GM19463 (cell line): ENCODE results near the gene RAD51B.
"Not testable (repeated sequence)": the region's sequence is repeated elsewhere in the genome, so short reads cannot be mapped to it uniquely, and the experiment has no call there.

ENCODE experiments used
- ATAC-seq: cut with Tn5 transposase; IDR thresholded peaks from one replicate; pipeline ENCODE4 v1.9.1; 2021; ENCODE audit warnings: mild to moderate bottlenecking, moderate library complexity; ENCODE audit not compliant: unreplicated experiment

The RAD51B gene

DNA sequence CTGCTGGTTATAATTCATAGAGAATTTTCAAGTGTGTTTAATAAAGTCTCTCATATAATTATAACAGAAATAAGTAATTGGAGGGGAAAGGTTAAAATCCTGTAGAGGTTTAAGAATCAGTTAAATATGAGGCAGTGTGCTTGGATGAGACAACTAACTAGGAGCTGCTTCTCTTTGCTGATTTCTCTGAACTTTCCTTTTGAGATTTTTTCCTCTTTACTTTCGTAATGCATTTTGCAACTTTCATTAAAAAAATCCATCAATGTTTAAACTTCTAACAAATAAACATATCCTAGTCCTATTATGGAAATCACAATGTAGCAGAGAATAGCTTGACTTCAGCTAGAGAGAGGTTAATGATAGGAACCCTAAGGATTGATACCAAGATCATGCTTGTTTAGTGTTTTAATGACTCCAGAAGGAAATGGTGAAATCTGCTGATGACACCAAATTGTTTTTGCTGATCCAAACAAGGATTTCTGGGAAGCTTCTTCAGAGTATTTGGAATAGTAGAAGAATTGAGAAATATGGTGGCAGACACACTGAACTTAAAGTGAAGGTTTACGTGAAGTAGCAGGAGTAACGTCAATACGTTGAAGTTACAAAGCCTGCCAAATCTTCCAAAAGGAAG, 122.6 kb downstream of the RAD51B start:
- ATAC-seq: no peak

DNA sequence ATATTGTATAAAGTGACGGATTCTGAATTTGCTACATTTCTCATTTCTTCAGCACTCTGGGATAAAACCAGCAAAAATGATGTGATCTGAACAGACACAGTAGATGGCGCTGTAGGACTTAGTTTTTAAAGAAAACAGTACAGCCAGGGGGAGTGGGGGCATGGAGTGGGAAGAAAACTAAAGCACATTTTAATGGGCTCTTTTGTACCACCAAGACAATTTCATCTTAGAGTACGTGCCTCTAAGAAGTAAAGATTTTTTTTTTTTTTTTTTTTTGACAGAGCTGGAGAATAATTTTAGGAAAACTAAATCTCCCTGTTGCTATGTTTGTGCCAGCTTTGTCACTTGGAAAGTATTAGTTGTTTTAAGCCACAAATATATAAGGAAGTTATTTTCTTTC, 124.4 kb downstream of the RAD51B start:
- ATAC-seq: no peak

DNA sequence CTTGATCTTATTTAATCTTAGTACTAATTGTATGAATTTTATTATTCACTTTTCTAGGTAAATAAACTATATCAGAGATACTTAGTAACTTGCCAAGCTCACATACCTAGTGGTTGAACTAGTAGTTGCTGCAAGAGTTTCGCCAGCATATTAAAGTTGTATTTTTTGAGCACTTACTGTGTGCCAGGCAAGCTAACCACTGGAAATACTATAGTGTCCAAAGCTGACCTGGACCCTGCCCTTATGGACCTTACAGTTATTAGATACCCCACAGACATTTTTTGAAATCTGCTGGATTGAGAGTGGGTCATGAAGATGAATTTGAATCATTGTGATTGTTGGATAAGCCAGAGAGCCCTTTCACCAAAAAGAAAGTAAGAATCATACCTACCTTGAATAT, 125.0 kb downstream of the RAD51B start:
- ATAC-seq: no peak

DNA sequence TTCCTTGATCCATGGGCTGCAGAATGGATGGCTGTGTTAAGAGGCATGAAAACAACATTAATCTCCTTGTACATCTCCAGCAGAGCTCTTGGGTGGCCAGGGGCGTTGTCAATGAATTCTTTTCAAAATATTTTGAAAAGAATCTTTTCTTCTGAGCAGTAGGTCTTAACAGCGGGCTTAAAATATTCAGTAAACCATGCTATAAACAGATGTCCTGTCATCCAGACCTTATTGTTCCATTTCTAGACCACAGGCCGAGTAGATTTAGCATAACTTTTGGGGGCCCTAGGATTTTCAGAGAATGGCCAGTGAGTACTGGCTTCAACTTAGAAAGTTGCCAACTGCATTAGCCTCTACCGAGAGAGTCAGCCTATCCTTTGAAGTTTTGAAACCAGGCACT, 130.2 kb downstream of the RAD51B start:
- ATAC-seq: no peak

DNA sequence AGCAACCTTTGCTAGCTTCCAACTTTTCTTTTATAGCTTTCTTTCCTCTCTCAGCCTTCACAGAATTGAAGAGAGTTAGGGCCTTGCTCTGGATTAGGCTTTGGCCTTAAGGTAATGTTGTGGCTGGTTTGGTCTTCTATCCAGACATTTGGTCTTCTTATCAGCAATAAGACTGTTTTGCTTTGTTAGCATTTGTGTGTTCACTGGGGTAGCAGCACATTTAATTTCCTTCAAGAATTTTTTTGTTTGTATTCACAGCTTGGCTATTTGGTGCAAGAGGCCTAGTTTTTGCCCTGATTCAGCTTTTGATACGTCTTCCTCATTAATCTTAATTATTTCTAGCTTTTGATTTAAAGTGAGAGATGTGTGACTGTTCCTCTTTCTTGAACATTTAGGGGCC, 130.8 kb downstream of the RAD51B start:
- no peak for ATAC-seq

DNA sequence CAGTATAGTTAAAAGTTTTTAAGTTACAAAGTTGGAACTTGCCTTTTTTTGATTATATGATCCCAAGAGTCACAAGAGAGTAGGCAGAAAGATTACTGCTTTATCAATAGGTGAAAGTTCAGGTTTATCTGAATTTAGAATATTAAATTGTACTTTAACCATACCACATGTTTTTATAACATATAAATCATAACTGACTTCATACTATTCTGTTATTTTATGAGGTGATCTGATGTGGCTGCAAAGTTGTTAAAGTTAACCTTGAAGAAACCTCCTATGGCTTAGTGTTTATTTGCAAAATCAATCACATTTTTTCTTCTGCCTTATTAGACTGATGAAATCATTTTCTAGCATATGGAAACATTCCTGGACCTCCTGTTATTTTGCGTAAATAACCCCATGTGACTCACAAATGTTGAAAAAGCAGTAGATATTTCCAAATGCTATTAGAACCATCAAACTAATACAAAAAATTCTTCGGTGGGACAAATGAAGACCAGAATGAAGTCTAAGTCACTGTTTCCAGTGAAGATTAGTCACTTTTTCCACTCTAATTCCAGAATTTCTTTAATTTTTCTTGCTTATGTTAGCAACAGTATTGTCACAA, 132.1 kb downstream of the RAD51B start:
- no peak for ATAC-seq

DNA sequence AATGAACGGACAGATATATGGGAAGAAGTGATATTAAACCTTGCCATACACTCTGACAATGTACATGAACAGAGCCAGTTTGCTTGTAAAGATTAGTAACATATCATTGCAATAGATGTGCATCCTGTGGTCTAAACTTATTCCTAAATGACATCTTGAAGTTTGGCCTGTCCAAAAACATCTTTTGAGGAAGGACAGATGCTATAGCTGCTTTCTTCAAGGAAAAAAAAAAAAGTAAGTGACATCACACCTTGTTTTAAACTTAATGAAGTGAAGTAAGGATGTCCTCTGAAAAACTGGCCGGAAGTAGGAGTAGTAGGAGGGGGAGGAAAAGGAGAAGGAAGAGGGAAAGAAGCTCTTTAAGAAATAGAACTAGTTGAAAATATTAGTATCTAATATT, 132.8 kb downstream of the RAD51B start:
- no peak for ATAC-seq

DNA sequence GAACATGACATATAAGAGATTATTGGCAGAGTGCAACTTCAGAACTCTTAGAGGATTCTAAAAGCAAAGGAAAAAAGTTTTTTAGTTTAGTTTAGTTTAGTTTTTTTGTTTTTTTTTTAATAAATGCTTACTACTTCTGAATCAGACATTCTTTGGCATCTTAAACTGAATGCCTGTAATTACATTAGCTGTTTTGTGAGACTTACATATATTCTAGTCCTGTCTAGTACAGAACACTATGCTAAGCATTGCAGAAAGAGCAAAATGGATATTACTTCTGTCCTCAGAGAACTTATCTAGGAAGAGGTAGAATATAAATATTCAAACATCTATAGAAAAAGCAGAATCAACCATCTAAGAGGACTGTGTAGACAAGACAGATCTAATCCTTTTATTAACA, 133.2 kb downstream of the RAD51B start:
- ATAC-seq: no peak

DNA sequence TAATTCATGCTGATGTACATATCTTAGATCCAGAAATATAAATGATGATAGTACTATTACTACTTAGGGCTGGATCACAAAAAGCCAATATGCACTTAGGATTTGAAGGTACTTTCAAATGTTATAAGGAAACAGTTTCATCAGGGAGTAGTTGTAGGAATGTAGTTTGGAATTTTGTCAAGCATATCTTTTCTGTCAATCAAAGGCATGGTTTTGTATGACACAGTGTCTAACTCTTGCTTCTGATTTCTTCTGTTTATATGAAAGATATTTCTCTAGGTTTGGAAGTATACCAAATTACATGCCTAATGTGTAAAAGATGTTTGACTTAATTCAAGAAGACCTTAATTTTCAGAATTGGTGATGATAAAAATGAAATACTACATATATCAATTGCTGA, 135.7 kb downstream of the RAD51B start:
- ATAC-seq: no peak

DNA sequence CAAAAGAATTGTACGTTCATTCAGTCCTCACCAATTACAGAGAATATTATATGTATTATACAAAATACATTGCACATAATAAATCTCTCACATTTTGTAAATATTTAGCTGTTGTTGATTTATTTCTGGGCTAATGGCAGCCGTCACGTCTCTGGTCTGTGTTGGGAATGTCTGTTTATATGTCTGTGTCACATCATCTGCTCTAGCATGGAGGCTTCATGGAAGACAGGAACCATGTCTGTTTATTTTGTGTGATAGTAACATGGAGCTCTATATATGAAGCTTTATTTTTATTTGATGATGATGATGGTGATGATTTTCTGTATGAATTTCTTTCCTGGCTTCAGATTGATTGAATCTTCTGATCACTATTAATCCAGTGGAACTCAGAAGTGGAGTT, 138.4 kb downstream of the RAD51B start:
- no peak for ATAC-seq

DNA sequence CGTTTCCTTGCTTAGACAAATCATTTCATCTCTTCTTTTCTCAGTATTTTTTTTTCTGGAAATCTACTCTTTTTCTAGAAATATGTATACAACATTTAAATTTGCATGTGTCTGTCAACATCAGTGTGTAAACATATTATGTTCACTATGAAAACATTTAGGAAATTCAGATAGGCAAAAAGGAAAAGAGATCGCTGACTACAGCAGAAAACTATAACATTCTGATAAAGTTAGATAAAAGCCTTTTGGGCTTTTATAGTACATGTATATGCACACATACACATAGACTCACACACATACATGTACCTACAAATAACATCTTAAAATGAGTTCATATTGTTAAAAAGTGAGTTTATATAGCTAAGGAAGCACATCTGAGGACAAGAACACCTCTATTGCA, 142.1 kb downstream of the RAD51B start:
- ATAC-seq: no peak

DNA sequence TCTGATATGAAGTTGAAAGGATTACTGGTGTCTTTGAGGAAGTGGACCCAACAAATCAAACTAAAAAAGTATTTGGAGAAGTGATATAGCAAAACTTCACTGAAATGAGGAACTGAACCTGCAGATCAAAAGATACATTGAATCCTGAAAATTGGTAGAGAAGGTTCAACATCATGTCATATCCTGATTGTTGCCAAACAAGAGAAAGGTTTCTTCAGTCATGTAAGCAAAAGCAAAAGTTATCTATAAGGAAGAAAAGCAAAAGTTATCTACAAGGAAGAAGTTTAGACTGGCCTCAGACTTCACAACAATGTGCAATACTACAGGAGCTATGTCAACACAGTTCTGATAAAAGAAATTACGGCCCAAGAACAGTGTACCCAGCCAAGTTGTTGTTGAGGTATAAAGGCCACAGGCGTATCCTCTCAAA, 142.7 kb downstream of the RAD51B start:
- no peak for ATAC-seq

DNA sequence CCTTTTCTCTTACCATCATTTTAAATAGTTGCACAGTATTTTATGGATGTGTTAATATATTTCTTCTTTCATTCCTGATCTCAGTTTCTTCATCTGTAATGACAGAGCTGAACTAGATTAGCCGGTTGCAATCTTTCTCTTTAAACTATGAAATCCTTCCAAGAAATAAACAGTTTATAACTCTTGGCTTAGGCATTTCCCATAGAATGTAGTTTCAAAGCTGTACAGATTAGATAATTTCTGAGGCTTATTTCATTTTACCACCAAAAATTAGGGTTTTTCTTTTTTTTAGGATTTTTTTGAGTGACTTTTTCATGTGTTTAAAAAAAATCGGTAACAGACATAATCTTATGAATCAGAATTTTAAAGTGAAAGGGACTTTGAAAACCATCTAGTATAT, 144.0 kb downstream of the RAD51B start:
- no peak for ATAC-seq

DNA sequence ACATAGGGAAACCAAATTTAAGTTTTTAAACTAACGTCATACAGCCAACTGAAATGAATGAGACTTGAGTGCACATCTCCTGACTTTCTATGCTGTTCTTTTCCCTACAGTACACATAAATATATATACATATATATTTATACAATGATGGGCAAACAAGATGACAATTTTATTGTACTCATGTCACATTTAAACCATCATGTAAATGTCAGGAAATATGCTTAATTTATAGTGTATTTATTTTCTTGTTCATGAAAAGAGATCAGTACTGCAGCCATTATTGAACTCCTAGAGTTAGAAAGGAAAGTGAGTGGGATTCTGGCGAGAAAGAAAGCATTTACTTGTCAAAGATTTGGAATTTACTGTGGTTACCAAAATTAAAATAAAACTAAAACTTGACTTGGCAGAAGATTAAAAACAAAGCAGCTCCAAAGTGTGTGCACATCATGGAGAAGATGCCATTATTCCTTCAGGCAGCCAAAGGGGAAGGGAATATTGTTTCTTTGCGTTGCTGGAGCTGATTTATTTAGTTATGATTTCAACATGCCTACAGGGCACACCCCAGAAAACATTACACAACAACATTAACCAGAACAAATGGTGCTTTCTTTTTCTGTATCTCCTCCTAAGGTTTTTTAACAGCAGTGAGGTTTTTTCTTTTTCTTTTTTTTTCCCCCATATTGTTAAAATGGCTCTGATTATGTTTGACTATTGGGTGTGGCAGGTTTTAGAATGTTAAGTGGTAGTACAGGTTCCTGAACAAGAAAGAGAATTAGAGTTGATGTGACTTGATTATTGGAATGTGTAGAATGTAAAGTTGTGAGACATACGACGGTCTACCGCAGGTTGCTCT, 144.6 kb downstream of the RAD51B start:
- no peak for ATAC-seq

DNA sequence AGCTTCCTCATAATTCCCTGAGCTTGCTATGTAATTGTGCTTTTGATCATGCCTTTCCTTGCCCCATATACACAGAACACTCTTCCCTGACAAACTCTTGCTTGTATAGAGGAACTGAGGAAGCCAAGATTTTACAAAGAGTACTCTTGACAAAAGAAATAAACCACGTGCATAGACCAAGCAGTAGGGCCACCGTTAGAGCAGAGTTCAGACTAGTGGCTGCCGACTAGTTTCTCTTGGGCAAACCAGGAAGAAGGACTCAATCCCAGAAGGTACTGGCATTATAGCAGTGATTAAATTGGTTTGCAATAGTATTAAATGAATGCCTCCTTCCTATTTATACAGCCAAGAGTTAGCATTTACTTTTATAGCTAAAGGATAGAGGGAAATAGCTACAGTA, 146.1 kb downstream of the RAD51B start:
- no peak for ATAC-seq

DNA sequence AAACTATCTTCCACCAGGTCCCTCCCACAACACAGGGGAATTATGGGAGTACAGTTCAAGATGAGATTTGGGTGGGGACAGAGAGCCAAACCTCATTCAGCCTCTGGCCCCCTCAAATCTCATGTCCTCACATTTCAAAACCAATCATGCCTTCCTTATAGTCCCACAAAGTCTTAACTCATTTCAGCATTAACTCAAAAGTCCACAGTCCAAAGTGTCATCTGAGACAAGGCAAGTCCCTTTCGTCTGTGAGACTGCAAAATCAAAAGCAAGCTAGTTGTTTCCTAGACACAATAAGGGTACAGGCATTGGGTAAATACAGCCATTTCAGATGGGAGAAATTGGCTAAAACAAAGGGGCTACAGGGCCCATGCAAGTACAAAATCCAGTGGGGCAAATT, 147.6 kb downstream of the RAD51B start:
- ATAC-seq: no peak

DNA sequence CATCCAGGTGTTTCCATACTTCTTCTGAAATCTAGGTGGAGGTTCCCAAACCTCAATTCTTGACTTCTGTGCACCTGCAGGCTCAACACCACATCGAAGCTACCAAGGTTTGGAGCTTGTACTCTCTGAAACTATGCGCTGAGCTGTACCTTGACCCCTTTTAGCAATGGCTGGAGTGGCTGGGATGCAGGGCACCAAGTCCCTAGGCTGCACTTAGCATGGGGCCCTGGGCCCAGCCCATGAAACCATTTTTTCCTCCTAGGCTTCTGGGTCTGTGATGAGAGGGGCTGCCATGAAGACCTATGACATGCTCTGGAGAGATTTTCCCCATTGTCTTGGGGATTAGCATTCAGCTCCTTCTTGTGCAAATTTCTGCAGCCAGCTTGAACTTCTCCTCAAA, 148.4 kb downstream of the RAD51B start:
- not testable (repeated sequence) for ATAC-seq

DNA sequence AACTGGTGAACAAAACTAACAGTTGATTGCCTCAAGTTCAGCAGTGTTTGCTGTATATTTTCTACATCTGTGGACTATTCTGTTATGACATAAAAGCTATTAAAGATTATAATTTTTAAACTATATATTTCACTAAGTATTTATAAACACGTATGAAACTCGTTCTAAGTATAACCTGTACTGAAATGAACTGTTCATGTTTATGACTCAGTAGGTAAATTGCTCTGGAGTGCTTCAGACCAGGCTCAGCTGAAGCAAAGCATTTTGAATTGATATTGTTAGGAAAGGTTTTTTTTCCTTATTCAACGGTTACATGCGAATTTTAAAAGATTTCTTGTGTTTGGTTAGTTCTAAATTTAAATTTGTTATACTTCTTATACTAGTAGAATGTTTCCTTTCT, 151.3 kb downstream of the RAD51B start:
- no peak for ATAC-seq

DNA sequence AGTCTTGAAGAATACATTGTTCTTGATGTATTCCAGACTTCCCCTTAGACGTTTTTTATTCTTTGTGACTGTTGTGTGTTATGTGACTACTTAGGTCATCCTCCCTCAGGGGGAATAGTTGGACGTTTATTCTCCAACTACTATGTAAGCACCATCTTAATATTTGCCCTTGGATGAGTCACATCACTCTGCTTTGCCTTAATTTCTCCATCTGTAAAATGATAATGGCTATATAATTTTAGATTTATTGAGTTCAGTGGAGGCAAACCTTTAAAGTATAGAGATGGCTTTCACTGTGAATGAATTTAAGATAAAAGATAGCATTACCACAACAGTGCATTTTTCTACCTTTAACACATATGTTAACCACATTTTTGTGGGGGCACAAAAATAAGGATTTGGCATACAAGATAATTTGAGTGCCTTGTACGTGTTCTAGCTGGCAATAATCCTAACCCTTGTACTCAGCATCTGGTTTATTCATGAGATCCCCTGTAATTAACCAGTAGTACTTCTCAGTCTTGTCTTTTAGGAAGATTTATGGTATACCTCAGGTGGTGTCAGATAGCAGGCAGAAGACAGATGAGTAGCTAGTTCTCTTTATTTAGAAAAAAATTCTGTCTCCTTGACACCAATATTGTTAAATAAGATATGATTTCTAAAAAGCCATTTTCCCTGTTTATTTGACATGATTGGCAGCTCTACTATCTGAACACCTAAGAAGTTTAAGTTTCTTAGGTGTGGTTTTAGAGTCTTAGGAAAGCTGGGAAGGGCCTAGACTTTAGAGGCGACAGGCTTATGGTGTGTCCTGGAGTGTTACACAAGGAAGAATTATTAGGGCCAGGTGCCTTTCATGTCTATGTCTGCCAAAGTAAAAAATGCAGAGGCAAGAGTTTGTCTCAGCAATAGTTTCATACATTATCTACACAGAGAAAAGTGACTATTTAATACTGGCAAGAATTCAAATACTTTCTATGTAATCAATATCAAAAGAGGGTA, 152.3 kb downstream of the RAD51B start:
- no peak for ATAC-seq

DNA sequence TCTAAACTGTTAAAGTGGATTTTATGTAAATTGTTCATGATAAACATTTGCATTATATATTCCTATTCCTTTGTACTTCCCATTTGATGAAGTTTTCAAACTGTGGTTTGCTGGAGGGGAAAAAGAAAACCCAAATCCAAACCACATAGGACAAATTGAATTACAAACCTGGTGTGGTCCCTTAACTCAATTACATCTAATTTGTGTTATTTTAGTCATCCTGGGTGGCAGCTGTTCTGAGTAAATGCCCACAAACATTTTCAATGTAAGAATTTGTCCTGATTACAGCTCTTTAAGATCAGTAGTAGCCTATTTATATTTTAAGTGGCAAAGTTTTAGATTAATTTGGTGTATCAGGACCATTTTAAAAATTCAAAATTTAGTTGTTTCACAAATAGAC, 153.9 kb downstream of the RAD51B start:
- no peak for ATAC-seq

DNA sequence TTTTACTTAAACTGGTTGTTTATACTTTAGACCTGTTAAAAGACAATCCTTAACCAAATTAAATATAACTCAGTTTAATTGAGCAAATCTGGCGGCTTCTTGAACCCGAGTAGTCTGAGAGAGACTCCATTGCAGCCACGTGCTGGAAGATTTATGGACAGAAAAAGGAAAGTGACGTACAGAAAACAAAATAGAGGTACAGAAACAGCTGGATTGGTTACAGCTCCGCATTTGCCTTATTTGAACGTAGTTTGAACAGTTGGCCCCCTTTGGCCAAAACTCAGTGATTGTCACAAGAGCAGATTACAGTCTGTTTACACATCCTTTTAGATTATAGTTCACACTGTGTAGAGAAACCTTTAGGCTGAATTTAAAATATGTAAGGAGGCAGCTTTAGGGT, 155.9 kb downstream of the RAD51B start:
- ATAC-seq: no peak
